H1 (cell line): ENCODE results near the gene POLR2J. TPM values are rescaled to one million over a fixed set of nuclear protein-coding genes. Genes with fewer than 3 reads are reported as not detected.

Source experiments
- BACH1 ChIP-seq: IDR thresholded peaks from 2 replicates; pipeline ENCODE4 v1.6.1; 2012; ENCODE audit warnings: low read length, improper control_type of control experiment
- CTCF ChIP-seq, 3 experiments: IDR thresholded peaks; 1 replicate in 2 of 3; 2 replicates in 1 of 3; pipeline versions ENCODE4 v1.5.1 to v1.6.1; 2011; ENCODE audit warnings: low read length in 3 of 3, mild to moderate bottlenecking in 3 of 3, inconsistent platforms in 2 of 3, low read depth in 1 of 3, moderate library complexity in 1 of 3; ENCODE audit not compliant: insufficient read depth in 1 of 3; ENCODE audit errors: control extremely low read depth in 1 of 3
- EGR1 ChIP-seq: IDR thresholded peaks from 2 replicates; pipeline ENCODE4 v1.6.1; 2011; ENCODE audit warnings: low read depth, low read length, borderline replicate concordance
- HDAC6 ChIP-seq: IDR thresholded peaks from one replicate; pipeline ENCODE4 v1.7.1; 2012; ENCODE audit warnings: low read depth, mild to moderate bottlenecking, inconsistent platforms, low read length, moderate library complexity
- KDM4A ChIP-seq: IDR thresholded peaks from one replicate; pipeline ENCODE4 v1.7.1; 2012; ENCODE audit warnings: low read depth, mild to moderate bottlenecking, moderate library complexity, low read length, inconsistent platforms; ENCODE audit not compliant: severe bottlenecking
- NRF1 ChIP-seq: IDR thresholded peaks from 2 replicates; pipeline ENCODE4 v1.6.1; 2011; ENCODE audit warnings: mild to moderate bottlenecking, low read depth, low read length, improper control_type of control experiment
- POU5F1 ChIP-seq: IDR thresholded peaks from 2 replicates; pipeline ENCODE4 v1.6.1; 2011; ENCODE audit warnings: low read depth, mild to moderate bottlenecking, low read length, moderate library complexity
- RNF2 ChIP-seq: fragments of 200-900, 300-1000 bp; sonication (generic); IDR thresholded peaks from 2 replicates; pipeline ENCODE4 v1.7.1; 2016; ENCODE audit warnings: borderline replicate concordance, low read depth, mild to moderate bottlenecking, antibody characterized with exemption, low read length; ENCODE audit not compliant: poor library complexity, severe bottlenecking; ENCODE audit errors: missing control alignments
- SUZ12 ChIP-seq: fragments of 200-600 bp; sonication (generic); IDR thresholded peaks from 2 replicates; pipeline ENCODE4 v1.6.1; 2012; ENCODE audit warnings: mild to moderate bottlenecking, inconsistent platforms, low read length, moderate library complexity, mixed read lengths
- TCF12 ChIP-seq: IDR thresholded peaks from 2 replicates; pipeline ENCODE4 v1.6.1; 2011; ENCODE audit warnings: low read depth, mild to moderate bottlenecking, low read length
- USF2 ChIP-seq: IDR thresholded peaks from 2 replicates; pipeline ENCODE4 v1.6.1; 2011; ENCODE audit warnings: low read length, improper control_type of control experiment
- polyA plus RNA-seq, 7 experiments: library from polyadenylated mRNA; depleted of rRNA in 3 of 7; stranded (reverse) in 5 of 7; unstranded in 2 of 7; fragments of >200 nt in 5 of 7; fragments of 200-250 nt in 2 of 7; gene quantifications; 1 replicate in 5 of 7; 2 replicates in 1 of 7; 4 replicates in 1 of 7; pipeline versions ENCODE4 v1.2.1 to v1.2.3, GENCODE V29; 2011 to 2013; ENCODE audit warnings: missing spikeins in 2 of 7, mixed read lengths in 2 of 7
- total RNA-seq: library from RNA; stranded (reverse); fragmentation: NEBNext Ultra II Directional; extraction: Animal tissue kit (Norgen Biotek cat#: 25700); gene quantifications from 2 replicates; pipeline ENCODE4 v1.2.1, GENCODE V29; 2021

The POLR2J gene
- total and polyA plus RNA-seq, 2 of the 8 experiments (the other 6 are each of a cell fraction or from before 2014, with no cell fraction given), result 54.1 to 113 TPM

GRCh38 chr7:102432442-102433218, 46.1 kb downstream of the POLR2J start (continued):
- TF ChIP-seq RNF2 (no peak), POU5F1 (no peak), EGR1 (no peak), HDAC6 (no peak), KDM4A (no peak), USF2 (no peak), SUZ12 (no peak), NRF1 (no peak), TCF12 (no peak), CTCF (IDR thresholded peaks at IDR 0.05; ENCODE audit: control extremely low read depth in 1 of 3, insufficient read depth in 1 of 3, low read depth in 1 of 3, low read length in 3 of 3) (no peak), BACH1 (no peak)
